CD4-positive, alpha-beta T cell treated with Interleukin-15 for 4 hours (primary cell): ENCODE results near the gene OSBP2.

ENCODE experiments used
- DNase-seq: peaks from one replicate; pipeline ENCODE4 v3.0.0-alpha.2; 2020; ENCODE audit warnings: low spot score

The OSBP2 gene

GRCh38 chr22:30903876-30904460 is 209.3 kb downstream of the OSBP2 start:
- DNase-seq = no peak

- no peak for DNase-seq
Observed at GRCh38 chr22:30905696-30906341, 211.1 kb downstream of the OSBP2 start.

GRCh38 chr22:30906411-30906810 is 211.7 kb downstream of the OSBP2 start:
- DNase-seq = no peak

- DNase-seq = no peak
Observed at GRCh38 chr22:30906946-30907345, 212.3 kb downstream of the OSBP2 start.

DNA sequence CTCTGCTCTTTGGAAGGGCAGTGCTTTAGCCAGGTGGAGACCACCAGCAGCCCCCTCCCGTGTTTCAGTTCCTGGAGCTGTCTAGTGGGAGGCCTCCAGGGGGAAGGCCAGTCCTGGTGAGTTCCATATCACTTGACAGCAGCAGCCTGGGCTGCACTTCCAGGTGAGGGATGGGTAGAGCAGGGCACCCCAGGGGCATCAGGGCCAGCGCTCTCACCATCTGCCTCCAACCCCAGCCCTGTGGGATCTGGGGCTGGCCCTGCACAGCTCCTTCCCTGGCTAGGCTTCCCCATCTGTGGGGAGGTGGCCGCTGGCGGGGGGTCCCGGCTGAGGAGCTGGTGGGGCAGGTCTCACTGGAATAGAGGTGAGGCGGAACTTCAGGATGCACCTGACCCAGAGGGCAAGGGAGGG is 213.4 kb downstream of the OSBP2 start:
- no peak for DNase-seq

GRCh38 chr22:30909306-30909705 is 214.6 kb downstream of the OSBP2 start:
- DNase-seq = no peak

- no peak for DNase-seq
Observed at GRCh38 chr22:30910358-30910757, 215.7 kb downstream of the OSBP2 start.

- no peak for DNase-seq
Observed at GRCh38 chr22:30918761-30919160, 224.1 kb downstream of the OSBP2 start.

DNA sequence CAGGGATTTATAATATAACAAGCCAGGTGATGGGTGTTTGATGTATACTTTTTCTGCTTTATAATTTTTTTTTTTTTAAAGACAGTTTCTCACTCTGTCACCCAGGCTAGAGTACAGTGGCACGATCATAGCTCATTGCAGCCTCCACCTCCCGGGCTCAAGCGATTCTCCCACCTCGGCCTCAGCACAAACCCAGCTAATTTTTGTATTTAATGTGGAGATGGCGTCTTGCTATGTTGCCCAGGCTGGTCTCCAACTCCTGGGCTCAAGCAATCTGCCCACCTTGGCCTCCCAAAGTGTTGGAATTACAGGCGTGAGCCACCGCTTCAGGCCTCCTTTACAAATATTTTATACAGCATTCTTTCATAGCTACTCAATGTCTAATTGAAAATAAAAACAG is 225.3 kb downstream of the OSBP2 start:
- no peak for DNase-seq

DNA sequence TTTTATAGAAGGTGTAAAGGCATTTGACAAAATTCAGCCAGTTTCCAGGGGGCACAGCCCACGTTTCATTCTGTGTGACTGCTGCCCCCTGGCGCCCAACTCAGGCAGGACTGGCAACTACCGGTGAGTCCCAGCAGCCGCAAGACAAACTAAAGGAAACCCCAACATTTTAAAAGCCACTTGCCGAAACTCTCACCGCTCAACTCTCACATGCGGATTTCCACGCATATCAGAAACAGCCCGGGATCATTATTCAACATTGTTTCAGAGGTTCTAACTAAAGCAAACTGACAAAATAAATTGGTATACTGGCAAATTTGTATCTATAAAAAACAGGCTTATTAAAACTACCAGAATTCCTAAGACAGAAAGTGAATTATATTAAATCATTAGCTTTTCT is 225.7 kb downstream of the OSBP2 start:
- DNase-seq = peak; percentile 84

- no peak for DNase-seq
Observed at GRCh38 chr22:30921108-30921507, 226.4 kb downstream of the OSBP2 start.

GRCh38 chr22:30922151-30922611 is 227.5 kb downstream of the OSBP2 start:
- peak; percentile 85 for DNase-seq

- no peak for DNase-seq
Observed at GRCh38 chr22:30923168-30923900, 228.7 kb downstream of the OSBP2 start.

- no peak for DNase-seq
Observed at GRCh38 chr22:30925667-30926066, 231.0 kb downstream of the OSBP2 start.

- no peak for DNase-seq
Observed at GRCh38 chr22:30926706-30927105, 232.0 kb downstream of the OSBP2 start.

- DNase-seq = no peak
Observed at GRCh38 chr22:30927806-30928205, 233.1 kb downstream of the OSBP2 start.

DNA sequence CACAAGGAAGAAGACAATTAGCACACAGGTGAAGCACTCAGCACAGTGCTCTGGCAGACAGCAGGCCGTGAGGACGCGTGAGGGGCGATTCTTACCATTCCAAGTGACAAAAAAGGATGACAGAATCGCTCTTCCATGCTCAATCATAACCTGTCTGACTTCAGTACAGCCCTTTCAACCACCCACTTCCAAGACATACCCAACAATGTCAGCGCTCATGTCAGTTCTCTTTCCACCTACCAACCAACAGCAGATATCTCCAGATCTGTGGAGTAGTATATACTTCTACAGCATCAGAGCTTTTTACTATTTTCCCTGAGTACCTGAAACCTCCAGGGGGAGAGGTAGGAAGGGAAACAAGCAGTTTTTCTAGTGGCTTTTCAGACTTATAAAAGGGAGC is 233.7 kb downstream of the OSBP2 start:
- no peak for DNase-seq

- no peak for DNase-seq
Observed at GRCh38 chr22:30930228-30930627, 235.6 kb downstream of the OSBP2 start.

- DNase-seq = no peak
Observed at GRCh38 chr22:30931541-30932300, 237.0 kb downstream of the OSBP2 start.

DNA sequence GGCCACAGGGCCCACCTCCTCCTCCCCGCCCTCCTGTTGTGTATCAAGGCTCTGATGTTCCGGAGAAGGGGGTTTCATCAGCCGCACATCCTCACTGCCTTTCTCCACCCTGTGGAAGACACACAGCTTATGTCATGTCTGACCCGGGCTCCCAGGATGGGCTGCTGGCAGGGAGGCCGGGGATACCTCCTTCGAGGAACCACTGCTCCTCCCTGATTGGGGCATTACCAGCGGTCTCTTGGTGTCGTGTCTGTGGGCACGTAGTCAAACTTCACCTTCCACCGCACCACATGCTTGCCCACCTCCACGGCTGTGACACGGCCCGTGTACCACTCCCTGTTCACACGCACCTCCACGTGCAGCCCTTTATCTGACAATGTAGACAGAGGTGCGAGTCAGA is 238.0 kb downstream of the OSBP2 start:
- DNase-seq = no peak

DNA sequence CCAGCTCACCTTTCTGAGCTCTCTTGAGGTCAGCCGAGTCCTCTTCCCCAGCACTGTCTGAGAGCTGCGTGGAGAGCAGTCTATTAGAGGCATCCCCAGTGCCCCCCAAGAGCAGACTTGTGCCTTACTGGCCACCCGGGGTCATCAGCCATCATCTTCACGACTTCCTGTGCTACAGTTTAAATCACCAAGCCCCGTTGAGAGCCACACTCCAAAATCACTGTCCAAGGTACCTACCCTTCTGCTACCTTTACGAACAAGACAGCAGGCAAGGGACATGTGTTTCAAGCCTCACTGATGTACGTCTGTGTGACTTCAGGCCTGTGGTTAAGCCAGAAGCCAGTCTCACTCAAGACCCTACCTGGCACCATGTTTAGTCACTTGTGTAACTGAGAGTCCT is 238.8 kb downstream of the OSBP2 start:
- no peak for DNase-seq

GRCh38 chr22:30934053-30934452 is 239.4 kb downstream of the OSBP2 start:
- DNase-seq = no peak
